Endothelial cell of umbilical vein (primary cell): ENCODE measurements around the gene DNAJC17. TPM values are rescaled to one million over a fixed set of nuclear protein-coding genes. Genes with fewer than 3 reads are reported as not detected.

ENCODE experiments used
- BruUV-seq: library from RNA; stranded (reverse); fragments of 400-500 nt; replicated peaks from 2 replicates; lab custom pipeline; 2021; lab: Mats Ljungman, UMichigan
- CTCF ChIA-PET: fragments of 300-600, 350-600 bp; sonication (Branson Sonifier 250); formaldehyde crosslinking; loops from one replicate; lab custom pipeline; 2021; ENCODE audit warnings: antibody characterized with exemption, inconsistent platforms; lab: Charles Lee
- POLR2A ChIA-PET: fragments of 300-600, 350-600 bp; sonication (Branson Sonifier 250); formaldehyde crosslinking; loops from one replicate; lab custom pipeline; 2021; ENCODE audit warnings: antibody characterized with exemption, inconsistent platforms; lab: Charles Lee
- DNase-seq: peaks from one replicate; pipeline ENCODE4 v3.0.0-alpha.2; 2011; ENCODE audit warnings: low read depth, low spot score
- FAIRE-seq: peaks from 2 replicates; lab custom pipeline; 2011; peaks lifted over from hg19 to GRCh38; lab: Jason Lieb, UNC
- H2AFZ ChIP-seq: 2 replicates; pipeline ENCODE4 v1.6.0; 2012; ENCODE audit warnings: low read depth, low read length, control low read depth, inconsistent platforms
- H3K27ac ChIP-seq: 2 replicates; pipeline ENCODE4 v1.5.1; 2011; ENCODE audit warnings: low read depth, mild to moderate bottlenecking, control low read depth, low read length, moderate library complexity; ENCODE audit not compliant: insufficient read depth
- H3K27me3 ChIP-seq, 2 experiments: 2 replicates each; pipeline versions ENCODE4 v1.6.0 to v1.6.1; 2011; ENCODE audit warnings: low read length in 2 of 2, mixed read lengths in 1 of 2; ENCODE audit not compliant: control insufficient read depth in 2 of 2, insufficient read depth in 2 of 2
- H3K36me3 ChIP-seq, 2 experiments: 2 replicates in 1 of 2; 3 replicates in 1 of 2; pipeline ENCODE4 v1.5.1; 2011; ENCODE audit warnings: low read length in 2 of 2, mild to moderate bottlenecking in 1 of 2, moderate library complexity in 1 of 2; ENCODE audit not compliant: control insufficient read depth in 2 of 2, insufficient read depth in 2 of 2; ENCODE audit errors: extremely low read depth in 1 of 2
- H3K4me1 ChIP-seq: 3 replicates; pipeline ENCODE4 v1.5.1; 2011; ENCODE audit warnings: mild to moderate bottlenecking, low read length; ENCODE audit not compliant: control insufficient read depth, insufficient read depth; ENCODE audit errors: extremely low read depth
- H3K4me2 ChIP-seq: 2 replicates; pipeline ENCODE4 v1.6.1; 2011; ENCODE audit warnings: low read length, control low read depth, mixed read lengths; ENCODE audit not compliant: insufficient read depth
- H3K4me3 ChIP-seq, 3 experiments: fragments of 200-600 bp in 1 of 3; sonication (generic), shearing (Covaris generic) in 1 of 3; replicated peaks in 1 of 3; 2 replicates each; pipeline ENCODE4 v1.5.1; 2011 to 2016; ENCODE audit warnings: control low read depth in 3 of 3, low read length in 3 of 3, mild to moderate bottlenecking in 2 of 3, inconsistent platforms in 1 of 3, low read depth in 1 of 3, moderate library complexity in 1 of 3; ENCODE audit not compliant: insufficient read depth in 1 of 3
- H3K79me2 ChIP-seq: 2 replicates; pipeline ENCODE4 v1.6.0; 2012; ENCODE audit warnings: low read length, inconsistent platforms; ENCODE audit not compliant: control insufficient read depth, insufficient read depth
- H3K9ac ChIP-seq: replicated peaks from 2 replicates; pipeline ENCODE3; 2011; ENCODE audit warnings: low read length, control low read depth; ENCODE audit not compliant: insufficient read depth; ENCODE audit errors: extremely low read depth
- H3K9me1 ChIP-seq: replicated peaks from 3 replicates; pipeline ENCODE4 v1.6.0; 2011; ENCODE audit warnings: mild to moderate bottlenecking, low read length; ENCODE audit not compliant: control insufficient read depth, insufficient read depth; ENCODE audit errors: extremely low read depth
- H3K9me3 ChIP-seq: replicated peaks from 2 replicates; pipeline ENCODE4 v1.5.1; 2012; ENCODE audit warnings: low read length, inconsistent platforms; ENCODE audit not compliant: control insufficient read depth, insufficient read depth
- H4K20me1 ChIP-seq: replicated peaks from 2 replicates; pipeline ENCODE3; 2011; ENCODE audit warnings: mild to moderate bottlenecking, low read length; ENCODE audit not compliant: control insufficient read depth, insufficient read depth; ENCODE audit errors: extremely low read depth
- CTCF ChIP-seq, 2 donors: IDR thresholded peaks; 1 replicate in 1 of 2; 2 replicates in 1 of 2; pipeline ENCODE4 v1.5.1; 2011; ENCODE audit warnings: low read length in 2 of 2, mild to moderate bottlenecking in 2 of 2, moderate library complexity in 2 of 2, control low read depth in 1 of 2, inconsistent platforms in 1 of 2, low read depth in 1 of 2; ENCODE audit not compliant: insufficient read depth in 1 of 2; ENCODE audit errors: extremely low read depth in 1 of 2
- EZH2 ChIP-seq: IDR thresholded peaks from 2 replicates; pipeline ENCODE4 v1.6.1; 2012; ENCODE audit warnings: borderline replicate concordance, low read depth, mild to moderate bottlenecking, moderate library complexity, low read length, inconsistent platforms; ENCODE audit not compliant: severe bottlenecking
- dilution Hi-C: fragments of 300-500 bp; cut with MboI; formaldehyde crosslinking; loops from one replicate; pipeline ENCODE4 v1.15.0; 2019; ENCODE audit warnings: low sequenced_read_pairs; ENCODE audit not compliant: extremely low pct_ligation_motif_present
- intact Hi-C: fragments of 100-400 bp; cut with micrococcal nuclease; formaldehyde crosslinking; loops from one replicate; pipeline ENCODE4 v1.10.0; 2022
- polyA plus RNA-seq, 4 experiments: library from polyadenylated mRNA; depleted of rRNA in 3 of 4; stranded (reverse) in 3 of 4; unstranded in 1 of 4; fragments of >200 nt; gene quantifications; 2 replicates each; pipeline versions ENCODE4 v1.2.1 to v1.2.3, GENCODE V29; 2011 to 2012; ENCODE audit warnings: missing spikeins in 1 of 4
- total RNA-seq: library from RNA; stranded (reverse); gene quantifications from 2 replicates; pipeline ENCODE4 v1.2.3, GENCODE V29; 2021

DNAJC17 gene
- total and polyA plus RNA-seq, 2 donors (not counting 3 experiments of a cell fraction or from before 2014, with no cell fraction given) = 30.7 to 46.4 TPM

- intact Hi-C loops = loop anchor here (1.0 to 2.0 kb wide), 3 partner anchors 36 to 103 kb away; no protein-coding TSS in a partner anchor
Observed at GRCh38 chr15:40782609-40783227, 24.6 kb downstream of the DNAJC17 start.

More at GRCh38 chr15:40782609-40783227, 24.6 kb downstream of the DNAJC17 start:
- H3K9ac ChIP-seq = no peak overlapping the region
- FAIRE-seq (peak; percentile 73), DNase-seq (peak; percentile 63)
- no TSS peak for BruUV-seq
- TF ChIP-seq CTCF (IDR thresholded peaks at IDR 0.05; ENCODE audit: extremely low read depth in 1 of 2, insufficient read depth in 1 of 2, low read depth in 1 of 2, low read length in 2 of 2) = peak; percentile 61 to 88
- TF ChIP-seq EZH2 = no peak
- POLR2A ChIA-PET = no interaction called here
- H2AFZ ChIP-seq = no peak overlapping the region
- CTCF ChIA-PET = interaction anchor here (0.6 to 1.9 kb wide), 28 partner anchors 9 to 263 kb away, joined by 3 to 39 read pairs (median 6); partner anchors contain the start of genes C15orf62, CCDC32, DNAJC17 and GCHFR
- H4K20me1 ChIP-seq = no peaks in the 10 kb centered on the region
- H3K79me2 ChIP-seq = peaks cover 9% of the 10 kb centered on the region
- no peaks in the 10 kb centered on the region for H3K9me3 ChIP-seq
- no peaks in the 10 kb centered on the region for H3K27me3 ChIP-seq
- H3K27ac ChIP-seq = no peak overlapping the region
- no peak overlapping the region for H3K4me3 ChIP-seq
- peaks cover 11% of the 10 kb centered on the region for H3K4me1 ChIP-seq
- dilution Hi-C loops = no loop called here
- peaks cover 0 to 6% of the 10 kb centered on the region in 2 experiments for H3K36me3 ChIP-seq
- H3K4me2 ChIP-seq = no peak overlapping the region
- no peaks in the 10 kb centered on the region for H3K9me1 ChIP-seq
